Measurements from ENCODE around the gene CRPPA. TPM values are rescaled to one million over a fixed set of nuclear protein-coding genes. Genes with fewer than 3 reads are reported as not detected.

The CRPPA gene
- total RNA-seq, 1 experiment from 2014 or later, result 1.1 TPM

- no TSS peak for BruUV-seq (replicated peaks)
- CTCF ChIA-PET, result interaction anchor here (0.6 to 1.0 kb wide), 2 partner anchors 16 to 148 kb away, joined by 3 to 4 read pairs; no protein-coding TSS in a partner anchor
- Mint-ChIP-seq H3K27ac (ENCODE audit: low read depth, unreplicated experiment) (no peak overlapping the region), H3K4me3 (ENCODE audit: unreplicated experiment) (no peak overlapping the region), H3K9me3 (ENCODE audit: unreplicated experiment) (no peaks in the 10 kb centered on the region), H3K4me1 (ENCODE audit: insufficient read depth, unreplicated experiment) (peaks cover 11% of the 10 kb centered on the region), H3K27me3 (ENCODE audit: insufficient read depth, unreplicated experiment) (no peaks in the 10 kb centered on the region), H3K36me3 (ENCODE audit: insufficient read depth, unreplicated experiment) (peaks cover 4% of the 10 kb centered on the region)
- DNase-seq (ENCODE audit: unreplicated experiment), result no peak
- no peak for TF ChIP-seq CTCF (IDR thresholded peaks at IDR 0.05; ENCODE audit: unreplicated experiment)
- intact Hi-C loops (cut with micrococcal nuclease), result no loop called here
- POLR2A ChIA-PET, result interaction anchor here (0.6 kb wide), 1 partner anchor 168 kb away, joined by 3 read pairs; no protein-coding TSS in a partner anchor
Observed at GRCh38 chr7:16416289-16417282, 4.8 kb downstream of the CRPPA start.

- H3K36me3 Mint-ChIP-seq (ENCODE audit: insufficient read depth, unreplicated experiment), result no peaks in the 10 kb centered on the region
- BruUV-seq (replicated peaks), result no TSS peak
- intact Hi-C loops (cut with micrococcal nuclease), result no loop called here
- no peak overlapping the region for H3K4me3 Mint-ChIP-seq (ENCODE audit: unreplicated experiment)
- H3K27me3 Mint-ChIP-seq (ENCODE audit: insufficient read depth, unreplicated experiment), result no peaks in the 10 kb centered on the region
- H3K27ac Mint-ChIP-seq (ENCODE audit: low read depth, unreplicated experiment), result no peak overlapping the region
- no peaks in the 10 kb centered on the region for H3K9me3 Mint-ChIP-seq (ENCODE audit: unreplicated experiment)
- no peak for TF ChIP-seq CTCF (IDR thresholded peaks at IDR 0.05; ENCODE audit: unreplicated experiment)
- ChIA-PET POLR2A (interaction anchor here (0.6 kb wide), 1 partner anchor 405 kb away, joined by 4 read pairs; no protein-coding TSS in a partner anchor), CTCF (no interaction called here)
- no peak for DNase-seq (ENCODE audit: unreplicated experiment)
- H3K4me1 Mint-ChIP-seq (ENCODE audit: insufficient read depth, unreplicated experiment), result no peaks in the 10 kb centered on the region
Observed at GRCh38 chr7:16412274-16413254, 8.8 kb downstream of the CRPPA start.

- Mint-ChIP-seq H3K27ac (ENCODE audit: low read depth, unreplicated experiment) (no peak overlapping the region), H3K36me3 (ENCODE audit: insufficient read depth, unreplicated experiment) (no peaks in the 10 kb centered on the region), H3K4me3 (ENCODE audit: unreplicated experiment) (no peak overlapping the region), H3K9me3 (ENCODE audit: unreplicated experiment) (no peaks in the 10 kb centered on the region), H3K27me3 (ENCODE audit: insufficient read depth, unreplicated experiment) (no peaks in the 10 kb centered on the region), H3K4me1 (ENCODE audit: insufficient read depth, unreplicated experiment) (no peaks in the 10 kb centered on the region)
- no peak for DNase-seq (ENCODE audit: unreplicated experiment)
- intact Hi-C loops (cut with micrococcal nuclease), result no loop called here
- POLR2A ChIA-PET, result no interaction called here
- no TSS peak for BruUV-seq (replicated peaks)
- CTCF ChIA-PET, result no interaction called here
- no peak for TF ChIP-seq CTCF (IDR thresholded peaks at IDR 0.05; ENCODE audit: unreplicated experiment)
Observed at GRCh38 chr7:16411391-16411790, 9.9 kb downstream of the CRPPA start.
